GM12878 (cell line): ENCODE results near the gene SLC5A10. TPM values are rescaled to one million over a fixed set of nuclear protein-coding genes. Genes with fewer than 3 reads are reported as not detected.

ENCODE experiments used
- ATAC-seq: fragments of 200-7000 bp; cut with Tn5 transposase; 3 replicates; pipeline ENCODE4 v1.9.1; 2020; ENCODE audit warnings: mild to moderate bottlenecking, moderate library complexity
- BruUV-seq: library from RNA; stranded (reverse); fragments of 400-500 nt; replicated peaks from 2 replicates; lab custom pipeline; 2021; lab: Mats Ljungman, UMichigan
- CTCF ChIA-PET: fragments of 300-600 bp; sonication (Branson Sonifier 250); formaldehyde crosslinking; extraction: SDS; loops from one replicate; lab custom pipeline; 2021; ENCODE audit warnings: inconsistent platforms; lab: Yijun Ruan, JAX
- POLR2A ChIA-PET: fragments of 350-600 bp; formaldehyde crosslinking; extraction: SDS; loops from one replicate; lab custom pipeline; 2021; ENCODE audit warnings: inconsistent platforms; lab: Charles Lee
- RAD21 ChIA-PET: fragments of 300-600 bp; sonication (Branson Sonifier 250); formaldehyde crosslinking; loops from one replicate; lab custom pipeline; 2023; ENCODE audit warnings: antibody characterized with exemption; ENCODE audit not compliant: unreplicated experiment; lab: Charles Lee
- SMC1A ChIA-PET: fragments of 300-600 bp; sonication (Branson Sonifier 250); formaldehyde crosslinking; loops from one replicate; lab custom pipeline; 2023; ENCODE audit not compliant: unreplicated experiment, uncharacterized antibody; lab: Charles Lee
- DNase-seq: peaks from one replicate; pipeline ENCODE4 v3.0.0-alpha.2; 2011; ENCODE audit warnings: low read depth, low spot score
- FAIRE-seq: peaks from 3 replicates; lab custom pipeline; 2011; peaks lifted over from hg19 to GRCh38; lab: Jason Lieb, UNC
- H2AFZ ChIP-seq: 2 replicates; pipeline ENCODE4 v1.6.0; 2011; ENCODE audit warnings: low read depth, low read length, control low read depth; ENCODE audit not compliant: control insufficient read depth
- H3K27ac ChIP-seq: 2 replicates; pipeline ENCODE4 v1.5.1; 2011; ENCODE audit warnings: control low read depth; ENCODE audit not compliant: control insufficient read depth, insufficient read depth
- H3K27me3 ChIP-seq, 2 experiments: replicated peaks in 1 of 2; 2 replicates each; pipeline versions ENCODE4 v1.6.0 to v1.6.1; 2011; ENCODE audit warnings: low read length in 1 of 2; ENCODE audit not compliant: control insufficient read depth in 2 of 2, insufficient read depth in 2 of 2
- H3K36me3 ChIP-seq, 2 experiments: 2 replicates each; pipeline ENCODE4 v1.5.1; 2011; ENCODE audit warnings: low read length in 1 of 2; ENCODE audit not compliant: control insufficient read depth in 2 of 2, insufficient read depth in 2 of 2
- H3K4me1 ChIP-seq: 2 replicates; pipeline ENCODE4 v1.6.1; 2011; ENCODE audit warnings: mild to moderate bottlenecking, low read length, moderate library complexity, mixed read lengths; ENCODE audit not compliant: control insufficient read depth, insufficient read depth
- H3K4me2 ChIP-seq: 2 replicates; pipeline ENCODE4 v1.6.0; 2011; ENCODE audit warnings: control low read depth; ENCODE audit not compliant: control insufficient read depth, insufficient read depth
- H3K4me3 ChIP-seq: fragments of 200-600 bp; sonication (generic); 2 replicates; pipeline ENCODE4 v1.5.1; 2016
- H3K79me2 ChIP-seq: 2 replicates; pipeline ENCODE4 v1.6.0; 2011; ENCODE audit warnings: low read length; ENCODE audit not compliant: control insufficient read depth, insufficient read depth
- H3K9ac ChIP-seq: 2 replicates; pipeline ENCODE4 v1.8.0; 2011; ENCODE audit warnings: low read length, control low read depth, mixed read lengths; ENCODE audit not compliant: control insufficient read depth, insufficient read depth
- H3K9me3 ChIP-seq: replicated peaks from 3 replicates; pipeline ENCODE4 v1.5.1; 2011; ENCODE audit warnings: mild to moderate bottlenecking, low read length; ENCODE audit not compliant: control insufficient read depth, insufficient read depth
- H4K20me1 ChIP-seq: 2 replicates; pipeline ENCODE4 v1.6.0; 2011; ENCODE audit not compliant: control insufficient read depth, insufficient read depth
- YBX1 ChIP-seq: fragments of 450-650 bp; IDR thresholded peaks from 2 replicates; pipeline ENCODE4 v1.6.1; 2016; ENCODE audit warnings: antibody characterized with exemption
- ZZZ3 ChIP-seq: IDR thresholded peaks from 2 replicates; pipeline ENCODE4 v1.6.1; 2011; ENCODE audit warnings: low read depth; ENCODE audit not compliant: control insufficient read depth, insufficient read length
- WGBS: methylation state at CpG from one replicate; pipeline ENCODE4 v1.1.6; 2016; ENCODE audit warnings: low lambda C conversion rate; ENCODE audit not compliant: insufficient replicate concordance, insufficient coverage; ENCODE audit errors: missing lambda C conversion rate; 5-methylcytosine and 5-hydroxymethylcytosine counted together
- in situ Hi-C: fragments of 300-500 bp; cut with MboI; formaldehyde crosslinking; loops from 9 replicates; pipeline ENCODE4 v1.14.3; 2018; ENCODE audit warnings: mixed read lengths
- intact Hi-C: fragments of 100-400 bp; cut with micrococcal nuclease; formaldehyde crosslinking; loops from one replicate; pipeline ENCODE4 v1.14.2; 2022; ENCODE audit not compliant: unreplicated experiment
- polyA plus RNA-seq, 11 experiments: library from polyadenylated mRNA; depleted of rRNA in 4 of 11; unstranded in 6 of 11; stranded (reverse) in 5 of 11; fragments of >200 nt; fragmentation: Nextera tagmentation in 4 of 11; fragmentation: Illumina TruSeq in 1 of 11; extraction: Ambion mirVana in 4 of 11; extraction: Trizol in 1 of 11; gene quantifications; 1 replicate in 1 of 11; 2 replicates in 10 of 11; pipeline versions ENCODE4 v1.2.1 to v1.2.3, GENCODE V29; 2011 to 2016; ENCODE audit warnings: inconsistent platforms in 2 of 11, missing spikeins in 2 of 11, low read depth in 1 of 11
- total RNA-seq, 4 experiments: library from RNA; depleted of rRNA in 3 of 4; stranded (reverse); fragments of >200 nt in 3 of 4; fragmentation: Illumina TruSeq in 1 of 4; extraction: Trizol in 1 of 4; gene quantifications; 2 replicates each; pipeline versions ENCODE4 v1.2.1 to v1.2.3, GENCODE V29; 2013 to 2021
- TF ChIP-seq, protein P1 (sequence below): IDR thresholded peaks from 2 replicates; pipeline ENCODE4 v1.6.1; 2011; ENCODE audit warnings: low read depth, low read length, improper control_type of control experiment, borderline replicate concordance
- TF ChIP-seq, protein P2 (sequence below): IDR thresholded peaks from 2 replicates; pipeline ENCODE4 v1.6.1; 2011; ENCODE audit warnings: mild to moderate bottlenecking, low read depth, low read length, moderate library complexity; ENCODE audit not compliant: insufficient replicate concordance

SLC5A10 gene
- total and polyA plus RNA-seq, 10 of the 15 experiments (the other 5 are each of a cell fraction or from before 2014, with no cell fraction given): under 0.01 to 0.18 (median 0.07) TPM; not detected in 4

DNA sequence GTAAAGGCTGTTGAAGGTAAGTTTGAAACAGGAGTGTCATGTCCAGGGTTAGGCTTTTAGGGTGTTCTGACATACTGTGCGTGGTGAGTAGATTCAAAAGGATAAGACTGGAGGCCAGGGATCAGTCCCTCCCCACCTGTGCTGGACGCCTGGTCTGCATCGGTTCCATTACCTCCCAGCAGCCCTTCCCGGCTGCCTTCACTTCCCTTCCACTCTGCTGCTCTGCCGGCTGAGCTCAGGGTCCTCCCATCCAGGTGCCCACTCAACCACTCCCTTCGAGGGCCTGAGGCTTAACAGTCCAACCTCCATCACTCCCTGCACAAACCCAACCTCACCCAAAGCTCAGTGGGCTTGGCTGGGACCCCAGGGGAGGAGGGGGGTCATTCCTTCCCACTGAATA, 4.1 kb upstream of the SLC5A10 start:
- Histone ChIP-seq H3K36me3 (no peaks in the 10 kb centered on the region), H4K20me1 (no peaks in the 10 kb centered on the region), H3K4me1 (peaks cover 6% of the 10 kb centered on the region), H3K4me3 (no peak overlapping the region), H3K4me2 (no peak overlapping the region), H3K9ac (no peak overlapping the region), H3K9me3 (no peaks in the 10 kb centered on the region), H3K27me3 (no peaks in the 10 kb centered on the region; a peak in 1 of 4 replicates), H3K79me2 (no peaks in the 10 kb centered on the region), H3K27ac (no peak overlapping the region), H2AFZ (no peak overlapping the region)
- ChIA-PET CTCF (interaction anchor here (1.4 kb wide), 1 partner anchor 13 kb away, joined by 3 read pairs; no protein-coding TSS in a partner anchor), SMC1A (interaction anchor here (1.1 kb wide), 1 partner anchor 9 kb away, joined by 3 read pairs; no protein-coding TSS in a partner anchor), RAD21 (no interaction called here), POLR2A (interaction anchor here (0.6 kb wide), 2 partner anchors 21 to 51 kb away, joined by 3 to 7 read pairs; no protein-coding TSS in a partner anchor)
- 41% methylated on average over 6 of the region's 6 CpGs for WGBS
- BruUV-seq: no TSS peak
- TF ChIP-seq ZZZ3 (no peak), YBX1 (no peak)
- TF ChIP-seq, protein P1, sequence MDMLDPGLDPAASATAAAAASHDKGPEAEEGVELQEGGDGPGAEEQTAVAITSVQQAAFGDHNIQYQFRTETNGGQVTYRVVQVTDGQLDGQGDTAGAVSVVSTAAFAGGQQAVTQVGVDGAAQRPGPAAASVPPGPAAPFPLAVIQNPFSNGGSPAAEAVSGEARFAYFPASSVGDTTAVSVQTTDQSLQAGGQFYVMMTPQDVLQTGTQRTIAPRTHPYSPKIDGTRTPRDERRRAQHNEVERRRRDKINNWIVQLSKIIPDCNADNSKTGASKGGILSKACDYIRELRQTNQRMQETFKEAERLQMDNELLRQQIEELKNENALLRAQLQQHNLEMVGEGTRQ: no peak
- TF ChIP-seq, protein P2, sequence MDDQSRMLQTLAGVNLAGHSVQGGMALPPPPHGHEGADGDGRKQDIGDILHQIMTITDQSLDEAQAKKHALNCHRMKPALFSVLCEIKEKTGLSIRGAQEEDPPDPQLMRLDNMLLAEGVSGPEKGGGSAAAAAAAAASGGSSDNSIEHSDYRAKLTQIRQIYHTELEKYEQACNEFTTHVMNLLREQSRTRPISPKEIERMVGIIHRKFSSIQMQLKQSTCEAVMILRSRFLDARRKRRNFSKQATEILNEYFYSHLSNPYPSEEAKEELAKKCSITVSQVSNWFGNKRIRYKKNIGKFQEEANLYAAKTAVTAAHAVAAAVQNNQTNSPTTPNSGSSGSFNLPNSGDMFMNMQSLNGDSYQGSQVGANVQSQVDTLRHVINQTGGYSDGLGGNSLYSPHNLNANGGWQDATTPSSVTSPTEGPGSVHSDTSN: no peak
- in situ Hi-C loops (no loop called here), intact Hi-C loops (no loop called here)
- DNase-seq (no peak), FAIRE-seq (no peak), ATAC-seq (no peak)
